Fibroblast of the aortic adventitia (primary cell): ENCODE measurements around the gene FIGNL1. TPM values are rescaled to one million over a fixed set of nuclear protein-coding genes. Genes with fewer than 3 reads are reported as not detected.

Experiments
- DNase-seq: peaks from one replicate; pipeline ENCODE4 v3.0.0-alpha.2; 2010; ENCODE audit warnings: low read depth
- H3K4me3 ChIP-seq: 2 replicates; pipeline ENCODE4 v1.5.1; 2011; ENCODE audit warnings: low read depth, mild to moderate bottlenecking, control low read depth, low read length, moderate library complexity
- total RNA-seq: library from RNA; depleted of rRNA; stranded (reverse); fragments of >200 nt; gene quantifications from 2 replicates; pipeline ENCODE4 v1.2.3, GENCODE V29; 2012; ENCODE audit warnings: low replicate concordance
- TF ChIP-seq, protein P1 (sequence below): IDR thresholded peaks from 2 replicates; pipeline ENCODE4 v1.5.1; 2011; ENCODE audit warnings: mild to moderate bottlenecking, low read length, control low read depth, inconsistent platforms; ENCODE audit not compliant: insufficient read depth

Gene FIGNL1
- total RNA-seq, 1 donor: 33.6 TPM

- TF ChIP-seq, protein P1, sequence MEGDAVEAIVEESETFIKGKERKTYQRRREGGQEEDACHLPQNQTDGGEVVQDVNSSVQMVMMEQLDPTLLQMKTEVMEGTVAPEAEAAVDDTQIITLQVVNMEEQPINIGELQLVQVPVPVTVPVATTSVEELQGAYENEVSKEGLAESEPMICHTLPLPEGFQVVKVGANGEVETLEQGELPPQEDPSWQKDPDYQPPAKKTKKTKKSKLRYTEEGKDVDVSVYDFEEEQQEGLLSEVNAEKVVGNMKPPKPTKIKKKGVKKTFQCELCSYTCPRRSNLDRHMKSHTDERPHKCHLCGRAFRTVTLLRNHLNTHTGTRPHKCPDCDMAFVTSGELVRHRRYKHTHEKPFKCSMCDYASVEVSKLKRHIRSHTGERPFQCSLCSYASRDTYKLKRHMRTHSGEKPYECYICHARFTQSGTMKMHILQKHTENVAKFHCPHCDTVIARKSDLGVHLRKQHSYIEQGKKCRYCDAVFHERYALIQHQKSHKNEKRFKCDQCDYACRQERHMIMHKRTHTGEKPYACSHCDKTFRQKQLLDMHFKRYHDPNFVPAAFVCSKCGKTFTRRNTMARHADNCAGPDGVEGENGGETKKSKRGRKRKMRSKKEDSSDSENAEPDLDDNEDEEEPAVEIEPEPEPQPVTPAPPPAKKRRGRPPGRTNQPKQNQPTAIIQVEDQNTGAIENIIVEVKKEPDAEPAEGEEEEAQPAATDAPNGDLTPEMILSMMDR: no peak
These were observed 36.6 kb downstream of the FIGNL1 start for GRCh38 chr7:50413561-50413960.

DNA sequence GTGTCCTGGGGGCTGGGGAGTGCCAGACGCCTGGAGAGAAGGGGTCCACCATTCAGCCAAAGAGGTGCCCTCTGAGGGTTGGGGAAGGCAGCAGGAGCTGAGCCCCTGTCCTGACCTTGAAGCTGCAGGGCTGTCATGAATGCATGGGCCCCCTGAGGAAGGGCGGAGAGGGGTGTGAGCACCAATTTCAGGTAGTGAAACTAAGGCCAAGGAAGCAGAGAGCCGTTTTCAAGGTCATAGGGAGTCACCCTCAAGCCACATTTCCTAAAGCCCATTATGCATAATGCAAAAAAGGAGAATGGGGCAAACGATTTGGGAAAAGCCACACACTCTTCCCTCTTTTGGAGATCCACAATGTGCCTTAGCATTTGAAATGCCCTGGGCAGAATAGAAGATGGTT lies 37.2 kb downstream of the FIGNL1 start:
- no peak overlapping the region for H3K4me3 ChIP-seq
- no peak for DNase-seq
- TF ChIP-seq, protein P1: no peak

More at GRCh38 chr7:50413561-50413960, 36.6 kb downstream of the FIGNL1 start:
- no peak overlapping the region for H3K4me3 ChIP-seq
- no peak for DNase-seq

DNA sequence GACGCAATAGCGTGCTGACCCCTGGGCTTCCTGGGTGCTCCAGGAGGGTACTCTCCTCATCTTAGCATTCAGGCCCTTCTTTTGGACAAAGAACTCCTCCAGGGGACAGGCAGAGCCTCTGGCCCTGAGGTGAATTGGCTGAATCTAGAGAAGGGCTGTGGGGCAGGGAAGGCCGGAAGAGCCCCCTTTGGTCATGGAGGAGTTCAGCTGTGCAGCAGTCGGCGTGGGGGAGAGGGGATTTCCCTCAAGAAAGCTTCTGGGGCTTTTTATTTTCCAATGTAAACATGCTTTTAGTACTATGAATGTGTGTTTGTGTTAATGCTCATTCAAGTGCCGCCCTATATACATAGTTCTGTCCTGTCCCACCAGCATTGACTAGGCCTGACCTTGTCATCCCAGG lies 38.8 kb downstream of the FIGNL1 start:
- TF ChIP-seq, protein P1: no peak
- no peak overlapping the region for H3K4me3 ChIP-seq
- DNase-seq: no peak

GRCh38 chr7:50409856-50410745 lies 40.0 kb downstream of the FIGNL1 start:
- no peak for DNase-seq
- H3K4me3 ChIP-seq: no peak overlapping the region
- TF ChIP-seq, protein P1: no peak

- TF ChIP-seq, protein P1: no peak
- no peak overlapping the region for H3K4me3 ChIP-seq
- DNase-seq: no peak
These were observed 43.2 kb downstream of the FIGNL1 start for GRCh38 chr7:50406935-50407334.

- DNase-seq: no peak
- no peak overlapping the region for H3K4me3 ChIP-seq
- TF ChIP-seq, protein P1: no peak
These were observed 44.9 kb downstream of the FIGNL1 start for GRCh38 chr7:50405221-50405620.
